ENCODE data around the gene ATP8A2.

ATP8A2 gene

DNA sequence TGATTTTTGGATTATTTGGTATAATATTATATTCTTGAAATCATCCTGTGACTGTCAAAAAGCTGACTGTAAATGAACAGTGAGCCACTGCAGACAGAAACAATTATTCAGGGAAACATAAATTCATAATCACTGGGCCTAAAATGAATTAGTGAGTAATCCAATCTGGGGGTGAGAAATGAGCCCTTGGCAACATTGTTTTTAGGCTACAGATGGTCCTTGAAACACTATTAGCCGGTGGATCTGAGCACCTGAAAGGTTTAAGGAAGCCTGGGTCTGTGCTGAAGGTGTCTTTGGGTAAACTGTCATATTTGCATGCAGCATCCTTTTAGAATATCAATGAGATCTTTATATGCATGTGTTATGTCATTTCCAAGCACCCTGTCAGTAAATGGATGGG, 290.7 kb downstream of the ATP8A2 start:
- DNase-seq (ENCODE audit: low spot score): no peak
- TF ChIP-seq, protein P1, sequence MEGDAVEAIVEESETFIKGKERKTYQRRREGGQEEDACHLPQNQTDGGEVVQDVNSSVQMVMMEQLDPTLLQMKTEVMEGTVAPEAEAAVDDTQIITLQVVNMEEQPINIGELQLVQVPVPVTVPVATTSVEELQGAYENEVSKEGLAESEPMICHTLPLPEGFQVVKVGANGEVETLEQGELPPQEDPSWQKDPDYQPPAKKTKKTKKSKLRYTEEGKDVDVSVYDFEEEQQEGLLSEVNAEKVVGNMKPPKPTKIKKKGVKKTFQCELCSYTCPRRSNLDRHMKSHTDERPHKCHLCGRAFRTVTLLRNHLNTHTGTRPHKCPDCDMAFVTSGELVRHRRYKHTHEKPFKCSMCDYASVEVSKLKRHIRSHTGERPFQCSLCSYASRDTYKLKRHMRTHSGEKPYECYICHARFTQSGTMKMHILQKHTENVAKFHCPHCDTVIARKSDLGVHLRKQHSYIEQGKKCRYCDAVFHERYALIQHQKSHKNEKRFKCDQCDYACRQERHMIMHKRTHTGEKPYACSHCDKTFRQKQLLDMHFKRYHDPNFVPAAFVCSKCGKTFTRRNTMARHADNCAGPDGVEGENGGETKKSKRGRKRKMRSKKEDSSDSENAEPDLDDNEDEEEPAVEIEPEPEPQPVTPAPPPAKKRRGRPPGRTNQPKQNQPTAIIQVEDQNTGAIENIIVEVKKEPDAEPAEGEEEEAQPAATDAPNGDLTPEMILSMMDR (IDR thresholded peaks at IDR 0.05; ENCODE audit: extremely low read depth, missing control alignments): no peak

DNA sequence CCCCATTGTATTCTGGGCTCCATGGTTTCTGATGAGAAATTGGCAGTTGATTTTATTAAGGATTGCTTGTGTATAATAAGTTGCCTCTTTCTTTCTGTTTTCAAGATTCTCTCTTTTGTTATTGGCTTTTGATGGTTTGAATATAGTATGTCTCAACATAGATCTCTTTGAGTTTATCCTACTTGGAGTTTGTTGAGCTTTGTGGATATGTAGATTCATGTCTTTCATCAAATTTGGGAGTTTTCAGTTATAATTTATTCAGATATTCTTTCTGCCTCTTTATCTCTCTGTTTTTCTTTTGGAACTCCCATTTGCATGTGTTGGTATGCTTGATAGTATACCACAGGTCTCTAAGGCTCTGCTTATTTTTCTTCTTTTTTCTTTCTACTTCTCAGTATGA, 296.6 kb downstream of the ATP8A2 start:
- DNase-seq (ENCODE audit: low spot score): no peak
- TF ChIP-seq, protein P1 (IDR thresholded peaks at IDR 0.05; ENCODE audit: extremely low read depth, missing control alignments): no peak

DNA sequence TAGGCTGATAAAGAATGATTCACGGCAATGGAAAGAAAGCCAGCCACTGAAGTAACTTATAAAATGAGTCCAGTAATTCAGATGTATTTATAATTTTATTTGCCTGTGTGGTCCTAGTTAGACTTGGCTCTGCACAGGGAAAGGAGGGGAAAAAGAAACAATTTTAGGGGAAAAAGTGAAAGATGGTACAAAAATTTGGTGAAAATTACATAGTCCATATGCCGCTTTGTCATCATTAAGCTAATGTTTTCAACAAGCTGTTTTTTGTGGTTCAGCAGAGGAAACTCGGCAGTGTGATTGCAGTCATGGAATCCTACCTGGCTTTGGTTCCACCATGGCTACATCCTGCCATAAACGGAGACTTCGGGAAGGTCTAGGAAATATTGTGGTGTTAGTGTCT, 301.9 kb downstream of the ATP8A2 start:
- no peak for DNase-seq (ENCODE audit: low spot score)
- TF ChIP-seq, protein P1 (IDR thresholded peaks at IDR 0.05; ENCODE audit: extremely low read depth, missing control alignments): no peak

GRCh38 chr13:25674371-25674770, 302.6 kb downstream of the ATP8A2 start:
- DNase-seq (ENCODE audit: low spot score): no peak
- TF ChIP-seq, protein P1 (IDR thresholded peaks at IDR 0.05; ENCODE audit: extremely low read depth, missing control alignments): no peak

GRCh38 chr13:25675060-25675459, 303.3 kb downstream of the ATP8A2 start:
- no peak for DNase-seq (ENCODE audit: low spot score)
- TF ChIP-seq, protein P1 (IDR thresholded peaks at IDR 0.05; ENCODE audit: extremely low read depth, missing control alignments): no peak

GRCh38 chr13:25677956-25678355, 306.2 kb downstream of the ATP8A2 start:
- no peak for DNase-seq (ENCODE audit: low spot score)
- TF ChIP-seq, protein P1 (IDR thresholded peaks at IDR 0.05; ENCODE audit: extremely low read depth, missing control alignments): no peak

- TF ChIP-seq, protein P1 (IDR thresholded peaks at IDR 0.05; ENCODE audit: extremely low read depth, missing control alignments): no peak
- DNase-seq (ENCODE audit: low spot score): no peak
These were observed 306.6 kb downstream of the ATP8A2 start for GRCh38 chr13:25678398-25678797.
